HepG2 (cell line): Measurements from ENCODE around the gene MESD. TPM values are rescaled to one million over a fixed set of nuclear protein-coding genes. Genes with fewer than 3 reads are reported as not detected.

Source experiments
- ELF1 ChIP-seq: sonication (generic); formaldehyde crosslinking; IDR thresholded peaks from 2 replicates; pipeline ENCODE4 v1.4.0; 2020; ENCODE audit warnings: missing genetic modification reagents
- HNF1A ChIP-seq, 2 experiments: sonication (generic) in 1 of 2; formaldehyde crosslinking in 1 of 2; IDR thresholded peaks; 2 replicates each; pipeline versions ENCODE4 v1.4.0 to v1.6.1; 2016 to 2020; ENCODE audit warnings: borderline replicate concordance in 1 of 2, low read depth in 1 of 2, mild to moderate bottlenecking in 1 of 2, missing genetic modification reagents in 1 of 2
- HOXA3 ChIP-seq: sonication (generic); formaldehyde crosslinking; IDR thresholded peaks from 2 replicates; pipeline ENCODE4 v1.5.0; 2020; ENCODE audit warnings: missing genetic modification reagents
- PAX8 ChIP-seq: sonication (generic); formaldehyde crosslinking; IDR thresholded peaks from 2 replicates; pipeline ENCODE4 v1.8.0; 2022; ENCODE audit warnings: mild to moderate bottlenecking, missing genetic modification reagents, borderline replicate concordance
- PCBP2 ChIP-seq: fragments of 200-400 bp; formaldehyde crosslinking; optimal IDR thresholded peaks from 2 replicates; pipeline ENCODE3; 2018; ENCODE audit warnings: low read length, low read depth; ENCODE audit not compliant: poor library complexity, severe bottlenecking
- POGZ ChIP-seq: sonication (generic); formaldehyde crosslinking; IDR thresholded peaks from 2 replicates; pipeline ENCODE4 v1.4.0; 2020; ENCODE audit warnings: mild to moderate bottlenecking, missing genetic modification reagents
- POLR2G ChIP-seq: fragments of 200-400 bp; formaldehyde crosslinking; IDR thresholded peaks from 2 replicates; pipeline ENCODE4 v1.6.1; 2018; ENCODE audit warnings: mild to moderate bottlenecking, low read depth, low read length, moderate library complexity
- SIX4 ChIP-seq: sonication (generic); formaldehyde crosslinking; IDR thresholded peaks from 2 replicates; pipeline ENCODE4 v1.4.0; 2020; ENCODE audit warnings: missing genetic modification reagents
- SOX6 ChIP-seq, 2 experiments: fragments of 450-650 bp in 1 of 2; sonication (generic) in 1 of 2; formaldehyde crosslinking in 1 of 2; IDR thresholded peaks; 2 replicates each; pipeline versions ENCODE4 v1.4.0 to v1.6.1; 2017 to 2020; ENCODE audit warnings: antibody characterized with exemption in 1 of 2, mild to moderate bottlenecking in 1 of 2, missing genetic modification reagents in 1 of 2
- TBX2 ChIP-seq: sonication (generic); formaldehyde crosslinking; IDR thresholded peaks from 2 replicates; pipeline ENCODE4 v1.5.0; 2020; ENCODE audit warnings: missing genetic modification reagents, mild to moderate bottlenecking, borderline replicate concordance
- UBTF ChIP-seq: sonication (generic); formaldehyde crosslinking; IDR thresholded peaks from 2 replicates; pipeline ENCODE4 v1.4.0; 2020; ENCODE audit warnings: mild to moderate bottlenecking, missing genetic modification reagents
- XRCC5 ChIP-seq: fragments of 200-400 bp; formaldehyde crosslinking; optimal IDR thresholded peaks from 2 replicates; pipeline ENCODE3; 2017; ENCODE audit warnings: mild to moderate bottlenecking, low read length
- ZBTB21 ChIP-seq: sonication (generic); formaldehyde crosslinking; IDR thresholded peaks from 2 replicates; pipeline ENCODE4 v1.4.0; 2020; ENCODE audit warnings: missing genetic modification reagents
- ZNF530 ChIP-seq: sonication (generic); formaldehyde crosslinking; IDR thresholded peaks from 2 replicates; pipeline ENCODE4 v1.5.0; 2020; ENCODE audit warnings: low read depth, mild to moderate bottlenecking, missing genetic modification reagents
- polyA plus RNA-seq, 8 experiments: library from polyadenylated mRNA; depleted of rRNA in 3 of 8; stranded (reverse) in 7 of 8; unstranded in 1 of 8; fragments of >200 nt; fragmentation: Illumina TruSeq in 4 of 8; extraction: Trizol in 4 of 8; gene quantifications; 2 replicates each; pipeline versions ENCODE4 v1.2.1 to v1.2.3, GENCODE V29; 2011 to 2016; ENCODE audit warnings: low read depth in 4 of 8, missing spikeins in 1 of 8, mixed read lengths in 1 of 8; ENCODE audit not compliant: insufficient read depth in 1 of 8
- total RNA-seq, 5 experiments: library from RNA; depleted of rRNA; stranded (reverse); fragments of >200 nt; fragmentation: Illumina TruSeq; extraction: Trizol; gene quantifications; 2 replicates each; pipeline ENCODE4 v1.2.3, GENCODE V29; 2016; ENCODE audit warnings: low read depth in 1 of 5

The MESD gene
- total and polyA plus RNA-seq, 2 of the 13 experiments (the other 11 are each of a cell fraction or from before 2014, with no cell fraction given): 18.0 to 46.2 TPM

GRCh38 chr15:80989518-80990478 is at the start of gene MESD (continued):
- TF ChIP-seq HNF1A (IDR thresholded peaks at IDR 0.05; ENCODE audit: low read depth): no peak
- TF ChIP-seq HNF1A (CRISPR knock-in tag; IDR thresholded peaks at IDR 0.05; ENCODE audit: borderline replicate concordance): peak; percentile 55; the same call in 1 of the 2 replicates
- TF ChIP-seq HOXA3 (CRISPR knock-in tag): peak; percentile 88
- no peak; the same call in 1 of the 2 replicates for TF ChIP-seq ZBTB21
- TF ChIP-seq POLR2G: peak; percentile 91
- no peak for TF ChIP-seq TBX2
- TF ChIP-seq ELF1 (CRISPR knock-in tag): peak; percentile 69; the same call in 1 of the 2 replicates
- TF ChIP-seq UBTF (CRISPR knock-in tag): peak; percentile 67
- TF ChIP-seq PCBP2: no peak
- no peak for TF ChIP-seq ZNF530 (CRISPR knock-in tag)
- TF ChIP-seq XRCC5: no peak
- peak; percentile 24; the same call in 1 of the 2 replicates for TF ChIP-seq SIX4 (CRISPR knock-in tag)
- TF ChIP-seq PAX8 (CRISPR knock-in tag): no peak
- TF ChIP-seq POGZ: peak; percentile 51; the same call in 1 of the 2 replicates
- no peak for TF ChIP-seq SOX6 (IDR thresholded peaks at IDR 0.05)
- peak; percentile 54 for TF ChIP-seq SOX6 (CRISPR knock-in tag; IDR thresholded peaks at IDR 0.05)
